Cardiac fibroblast (primary cell): ENCODE data around the gene THSD7B.

Experiments used
- DNase-seq, 2 donors: peaks; one replicate each; pipeline versions ENCODE4 v3.0.0 to v3.0.0-alpha.2; 2010; ENCODE audit warnings: low read depth in 2 of 2
- H3K4me3 ChIP-seq, 2 donors: replicated peaks in 1 of 2; 1 replicate in 1 of 2; 2 replicates in 1 of 2; pipeline ENCODE4 v1.5.1; 2011; ENCODE audit warnings: low read depth in 2 of 2, low read length in 2 of 2, mild to moderate bottlenecking in 2 of 2, moderate library complexity in 1 of 2
- CTCF ChIP-seq: IDR thresholded peaks from one replicate; pipeline ENCODE4 v1.5.1; 2011; ENCODE audit warnings: low read depth, mild to moderate bottlenecking, low read length, inconsistent platforms

The THSD7B gene

GRCh38 chr2:137638932-137639331 lies 873.6 kb downstream of the THSD7B start:
- no peak overlapping the region for H3K4me3 ChIP-seq
- TF ChIP-seq CTCF = no peak
- no peak for DNase-seq

GRCh38 chr2:137644731-137645130 lies 879.4 kb downstream of the THSD7B start:
- no peak overlapping the region for H3K4me3 ChIP-seq
- no peak for TF ChIP-seq CTCF
- no peak for DNase-seq

- no peak for TF ChIP-seq CTCF
- DNase-seq = no peak
- H3K4me3 ChIP-seq = no peak overlapping the region
Measured at GRCh38 chr2:137654046-137654445, 888.7 kb downstream of the THSD7B start.

- no peak overlapping the region for H3K4me3 ChIP-seq
- no peak for DNase-seq
- no peak for TF ChIP-seq CTCF
Measured at GRCh38 chr2:137655814-137656213, 890.5 kb downstream of the THSD7B start.

- DNase-seq = no peak
- no peak for TF ChIP-seq CTCF
- no peak overlapping the region for H3K4me3 ChIP-seq
Measured at GRCh38 chr2:137658433-137658832, 893.1 kb downstream of the THSD7B start.

GRCh38 chr2:137659616-137660015 lies 894.3 kb downstream of the THSD7B start:
- TF ChIP-seq CTCF = no peak
- H3K4me3 ChIP-seq = no peak overlapping the region
- peak in 1 of 2 donors; percentile 17 for DNase-seq

- DNase-seq = no peak
- TF ChIP-seq CTCF = no peak
- H3K4me3 ChIP-seq = no peak overlapping the region
Measured at GRCh38 chr2:137670111-137670510, 904.8 kb downstream of the THSD7B start.
